Activated T-cell treated with anti-CD3 and anti-CD28 coated beads, Interleukin-2, amount 50 U/mL, for 48 hours (primary cell): ENCODE results near the gene SVOPL.

Experiments used
- DNase-seq, 2 experiments: peaks; one replicate each; pipeline ENCODE4 v3.0.0-alpha.2; 2020

The SVOPL gene

GRCh38 chr7:138603549-138604318 lies 97.4 kb downstream of the SVOPL start:
- DNase-seq: no peak

GRCh38 chr7:138602451-138602850 lies 98.7 kb downstream of the SVOPL start:
- no peak for DNase-seq

GRCh38 chr7:138595454-138595853 lies 105.7 kb downstream of the SVOPL start:
- DNase-seq: no peak

GRCh38 chr7:138590154-138590553 lies 111.0 kb downstream of the SVOPL start:
- DNase-seq: no peak

GRCh38 chr7:138588986-138589385 lies 112.2 kb downstream of the SVOPL start:
- DNase-seq: no peak

- DNase-seq: no peak
These were observed 113.7 kb downstream of the SVOPL start for GRCh38 chr7:138587485-138587884.

GRCh38 chr7:138585283-138585993 lies 115.7 kb downstream of the SVOPL start:
- DNase-seq: no peak

GRCh38 chr7:138584696-138585095 lies 116.5 kb downstream of the SVOPL start:
- DNase-seq: no peak

- DNase-seq: no peak
These were observed 116.9 kb downstream of the SVOPL start for GRCh38 chr7:138584283-138584682.

GRCh38 chr7:138581065-138581464 lies 120.1 kb downstream of the SVOPL start:
- DNase-seq: no peak

GRCh38 chr7:138579671-138580070 lies 121.5 kb downstream of the SVOPL start:
- no peak for DNase-seq

- DNase-seq: no peak
These were observed 122.0 kb downstream of the SVOPL start for GRCh38 chr7:138579136-138579535.

- DNase-seq: no peak
These were observed 125.2 kb downstream of the SVOPL start for GRCh38 chr7:138575897-138576428.

- no peak for DNase-seq
These were observed 127.4 kb downstream of the SVOPL start for GRCh38 chr7:138573741-138574140.

GRCh38 chr7:138570715-138571114 lies 130.4 kb downstream of the SVOPL start:
- no peak for DNase-seq

- no peak for DNase-seq
These were observed 131.7 kb downstream of the SVOPL start for GRCh38 chr7:138569418-138569817.

GRCh38 chr7:138568655-138569054 lies 132.5 kb downstream of the SVOPL start:
- DNase-seq: no peak

- DNase-seq: no peak
These were observed 135.6 kb downstream of the SVOPL start for GRCh38 chr7:138565451-138566114.

GRCh38 chr7:138565071-138565450 lies 136.1 kb downstream of the SVOPL start:
- DNase-seq: no peak

- no peak for DNase-seq
These were observed 136.8 kb downstream of the SVOPL start for GRCh38 chr7:138564365-138564764.

- DNase-seq: no peak
These were observed 137.4 kb downstream of the SVOPL start for GRCh38 chr7:138563808-138564207.

GRCh38 chr7:138559448-138559847 lies 141.7 kb downstream of the SVOPL start:
- DNase-seq: no peak

- DNase-seq: no peak
These were observed 144.2 kb downstream of the SVOPL start for GRCh38 chr7:138556771-138557484.
